T-cell (primary cell): ENCODE results near the gene GOLGA7B. TPM values are rescaled to one million over a fixed set of nuclear protein-coding genes. Genes with fewer than 3 reads are reported as not detected.
A peak's percentile ranks its signal among the peaks of the same experiment; 100 is the strongest.

Experiments
- ATAC-seq, 4 experiments: fragments of 200-7000 bp in 3 of 4; fragments of 150-1000 bp in 1 of 4; cut with Tn5 transposase; replicated peaks in 1 of 4; 1 replicate in 3 of 4; 2 replicates in 1 of 4; pipeline ENCODE4 v1.10.0; 2021; ENCODE audit warnings: moderate library complexity in 3 of 4, mild to moderate bottlenecking in 2 of 4, moderate number of reproducible peaks in 1 of 4
- CTCF ChIA-PET, 2 donors: fragments of 300-600 bp; sonication (Branson Sonifier 250); formaldehyde crosslinking; loops; one replicate each; lab custom pipeline; 2022; ENCODE audit warnings: antibody characterized with exemption in 2 of 2; lab: Charles Lee
- POLR2A ChIA-PET, 2 donors: fragments of 300-600 bp; sonication (Branson Sonifier 250); formaldehyde crosslinking; loops; one replicate each; lab custom pipeline; 2022; ENCODE audit warnings: antibody characterized with exemption in 2 of 2; lab: Charles Lee
- DNase-seq, 35 experiments: peaks; one replicate each; pipeline versions ENCODE4 v3.0.0 to v3.0.0-alpha.2; 2013 to 2023
- H3K27ac ChIP-seq: one replicate; pipeline ENCODE4 v1.5.1; 2013; ENCODE audit warnings: low read length
- H3K27me3 ChIP-seq, 2 experiments: replicated peaks in 1 of 2; 1 replicate in 1 of 2; 2 replicates in 1 of 2; pipeline versions ENCODE4 v1.6.1 to v1.7.0; 2013; ENCODE audit warnings: low read length in 1 of 2, mixed read lengths in 1 of 2; ENCODE audit not compliant: control insufficient read depth in 2 of 2, insufficient read depth in 2 of 2; ENCODE audit errors: extremely low read depth in 1 of 2
- H3K36me3 ChIP-seq, 2 donors: 1 replicate in 1 of 2; 2 replicates in 1 of 2; pipeline versions ENCODE4 v1.6.1 to v1.7.0; 2013; ENCODE audit warnings: low read length in 1 of 2; ENCODE audit not compliant: control insufficient read depth in 2 of 2, insufficient read depth in 1 of 2; ENCODE audit errors: extremely low read depth in 1 of 2
- H3K4me1 ChIP-seq, 2 experiments: 1 replicate in 1 of 2; 2 replicates in 1 of 2; pipeline versions ENCODE4 v1.6.1 to v1.7.0; 2013; ENCODE audit warnings: low read length in 2 of 2, mixed read lengths in 1 of 2; ENCODE audit not compliant: insufficient read depth in 2 of 2, control insufficient read depth in 1 of 2; ENCODE audit errors: extremely low read depth in 1 of 2
- H3K4me3 ChIP-seq, 2 donors: 1 replicate in 1 of 2; 2 replicates in 1 of 2; pipeline versions ENCODE4 v1.5.1 to v1.7.0; 2013; ENCODE audit warnings: mild to moderate bottlenecking in 2 of 2, low read length in 1 of 2, moderate library complexity in 1 of 2; ENCODE audit not compliant: control insufficient read depth in 1 of 2; ENCODE audit errors: extremely low read depth in 1 of 2
- H3K9me3 ChIP-seq: 2 replicates; pipeline ENCODE4 v1.7.0; 2013
- H3K27ac Mint-ChIP-seq, 2 donors: one replicate each; pipeline ENCODE4 v1.8.0; 2020 to 2021; ENCODE audit warnings: mild to moderate bottlenecking in 2 of 2, mixed read lengths in 2 of 2
- H3K27me3 Mint-ChIP-seq, 2 donors: one replicate each; pipeline ENCODE4 v1.8.0; 2021 to 2022; ENCODE audit warnings: mixed read lengths in 2 of 2
- H3K36me3 Mint-ChIP-seq: one replicate; pipeline ENCODE4 v1.8.0; 2021; ENCODE audit warnings: mixed read lengths
- H3K4me1 Mint-ChIP-seq, 3 donors: one replicate each; pipeline ENCODE4 v1.8.0; 2020 to 2022; ENCODE audit warnings: mixed read lengths in 3 of 3, mild to moderate bottlenecking in 1 of 3
- H3K4me3 Mint-ChIP-seq, 3 donors: one replicate each; pipeline ENCODE4 v1.8.0; 2020 to 2022; ENCODE audit warnings: mild to moderate bottlenecking in 3 of 3, mixed read lengths in 3 of 3, moderate library complexity in 3 of 3
- H3K9me3 Mint-ChIP-seq, 3 donors: one replicate each; pipeline ENCODE4 v1.8.0; 2020 to 2022; ENCODE audit warnings: mixed read lengths in 3 of 3
- WGBS: methylation state at CpG from one replicate; pipeline ENCODE4 v1.1.5; 2013; ENCODE audit warnings: missing lambda C conversion rate; ENCODE audit not compliant: insufficient coverage; 5-methylcytosine and 5-hydroxymethylcytosine counted together
- total RNA-seq, 35 experiments: library from RNA in 6 of 35; stranded (reverse) in 6 of 35; fragments of 120-200 nt in 1 of 35; gene quantifications; one replicate each; pipeline versions ENCODE4 v1.2.1 to v1.2.4 and lab custom pipeline; 2013 to 2026

Gene GOLGA7B
- total RNA-seq, 5 donors from 2014 or later (not counting 1 experiment from before 2014, with no cell fraction given), result 9.4 to 16.7 (median 12.2) TPM

- H3K9me3 Mint-ChIP-seq, result no peaks in the 10 kb centered on the region
- no peaks in the 10 kb centered on the region for H3K36me3 ChIP-seq
- H3K4me3 ChIP-seq, result no peak overlapping the region
- H3K36me3 Mint-ChIP-seq, result no peaks in the 10 kb centered on the region
- ChIA-PET CTCF (no interaction called here), POLR2A (interaction anchor here in 1 of 2 donors (0.6 kb wide), 1 partner anchor 76 kb away, joined by 13 read pairs; no protein-coding TSS in a partner anchor)
- 77% methylated on average over 10 of the region's 10 CpGs for WGBS
- H3K27me3 Mint-ChIP-seq, result no peaks in the 10 kb centered on the region
- peaks cover 0 to 8% of the 10 kb centered on the region in 2 experiments for H3K27me3 ChIP-seq
- peaks cover 4 to 25% of the 10 kb centered on the region in 2 experiments for H3K4me1 ChIP-seq
- H3K27ac Mint-ChIP-seq, result peak overlapping the region in 1 of 2 donors; percentile 80
- peaks cover 21 to 42% (median 34%) of the 10 kb centered on the region in 3 donors for H3K4me1 Mint-ChIP-seq
- H3K9me3 ChIP-seq, result no peaks in the 10 kb centered on the region
- no peak for ATAC-seq
- DNase-seq, result no peak
- no peak overlapping the region for H3K4me3 Mint-ChIP-seq
- H3K27ac ChIP-seq, result no peak overlapping the region
Observed at GRCh38 chr10:97827702-97828291, 21.8 kb upstream of the GOLGA7B start.

GRCh38 chr10:97828721-97829120 lies 20.9 kb upstream of the GOLGA7B start:
- H3K9me3 ChIP-seq, result no peaks in the 10 kb centered on the region
- Mint-ChIP-seq H3K4me3 (peak overlapping the region in 1 of 3 donors; percentile 39), H3K4me1 (peaks cover 21 to 42% (median 34%) of the 10 kb centered on the region in 3 donors), H3K9me3 (no peaks in the 10 kb centered on the region), H3K27ac (peak overlapping the region; percentile 80 to 87), H3K36me3 (no peaks in the 10 kb centered on the region), H3K27me3 (no peaks in the 10 kb centered on the region)
- H3K27me3 ChIP-seq, result peaks cover 0 to 4% of the 10 kb centered on the region in 2 experiments
- peak in 5 of 35 experiments; percentile 4 to 30 (median 12) for DNase-seq
- no peak overlapping the region for H3K27ac ChIP-seq
- H3K4me3 ChIP-seq, result no peak overlapping the region
- H3K4me1 ChIP-seq, result peaks cover 4 to 25% of the 10 kb centered on the region in 2 experiments
- H3K36me3 ChIP-seq, result no peaks in the 10 kb centered on the region
- ChIA-PET POLR2A (no interaction called here), CTCF (no interaction called here)
- peak; percentile 68 to 94 (median 91) for ATAC-seq
- 40% methylated on average over 2 of the region's 2 CpGs for WGBS

- Histone ChIP-seq H3K27ac (no peak overlapping the region), H3K9me3 (no peaks in the 10 kb centered on the region), H3K4me3 (no peak overlapping the region), H3K4me1 (peaks cover 4 to 25% of the 10 kb centered on the region in 2 experiments), H3K36me3 (no peaks in the 10 kb centered on the region), H3K27me3 (no peaks in the 10 kb centered on the region)
- H3K4me3 Mint-ChIP-seq, result no peak overlapping the region
- H3K4me1 Mint-ChIP-seq, result peaks cover 21 to 42% (median 34%) of the 10 kb centered on the region in 3 donors
- DNase-seq (no peak), ATAC-seq (no peak)
- H3K9me3 Mint-ChIP-seq, result no peaks in the 10 kb centered on the region
- no peaks in the 10 kb centered on the region for H3K36me3 Mint-ChIP-seq
- ChIA-PET POLR2A (interaction anchor here in 1 of 2 donors (0.7 kb wide), 1 partner anchor 116 kb away, joined by 3 read pairs; no protein-coding TSS in a partner anchor), CTCF (interaction anchor here in 1 of 2 donors (1.4 kb wide), 1 partner anchor 38 kb away, joined by 5 read pairs; no protein-coding TSS in a partner anchor)
- H3K27ac Mint-ChIP-seq, result peak overlapping the region in 1 of 2 donors; percentile 29
- H3K27me3 Mint-ChIP-seq, result no peaks in the 10 kb centered on the region
- WGBS, result 24% methylated on average over 2 of the region's 3 CpGs
Observed at GRCh38 chr10:97830064-97830463, 19.6 kb upstream of the GOLGA7B start.

GRCh38 chr10:97831259-97831658 lies 18.4 kb upstream of the GOLGA7B start:
- Histone ChIP-seq H3K9me3 (no peaks in the 10 kb centered on the region), H3K36me3 (no peaks in the 10 kb centered on the region), H3K4me3 (no peak overlapping the region), H3K4me1 (peaks cover 4 to 25% of the 10 kb centered on the region in 2 experiments), H3K27ac (no peak overlapping the region), H3K27me3 (no peaks in the 10 kb centered on the region)
- ATAC-seq (no peak), DNase-seq (no peak)
- ChIA-PET CTCF (interaction anchor here in 1 of 2 donors (1.4 kb wide), 1 partner anchor 39 kb away, joined by 5 read pairs; no protein-coding TSS in a partner anchor), POLR2A (no interaction called here)
- Mint-ChIP-seq H3K9me3 (peaks cover 0 to 1% (median 0%) of the 10 kb centered on the region in 3 donors), H3K4me3 (no peak overlapping the region), H3K27ac (no peak overlapping the region), H3K27me3 (no peaks in the 10 kb centered on the region), H3K36me3 (peaks cover 3% of the 10 kb centered on the region), H3K4me1 (peaks cover 21 to 34% (median 34%) of the 10 kb centered on the region in 3 donors)
- WGBS, result no CpG with 5 or more reads among the region's 2 CpGs

- peaks cover 0 to 10% (median 0%) of the 10 kb centered on the region in 3 donors for H3K9me3 Mint-ChIP-seq
- H3K4me1 Mint-ChIP-seq, result peaks cover 7 to 13% (median 8%) of the 10 kb centered on the region in 3 donors
- Histone ChIP-seq H3K9me3 (no peaks in the 10 kb centered on the region), H3K27ac (no peak overlapping the region), H3K36me3 (no peaks in the 10 kb centered on the region), H3K4me3 (no peak overlapping the region), H3K4me1 (no peaks in the 10 kb centered on the region), H3K27me3 (no peaks in the 10 kb centered on the region)
- peaks cover 16% of the 10 kb centered on the region for H3K36me3 Mint-ChIP-seq
- 85% methylated on average over 1 of the region's 2 CpGs for WGBS
- DNase-seq (no peak), ATAC-seq (no peak)
- H3K27ac Mint-ChIP-seq, result no peak overlapping the region
- ChIA-PET CTCF (no interaction called here), POLR2A (no interaction called here)
- H3K27me3 Mint-ChIP-seq, result no peaks in the 10 kb centered on the region
- no peak overlapping the region for H3K4me3 Mint-ChIP-seq
Observed at GRCh38 chr10:97836446-97836845, 13.2 kb upstream of the GOLGA7B start.

GRCh38 chr10:97838091-97838490 lies 11.6 kb upstream of the GOLGA7B start:
- Mint-ChIP-seq H3K4me3 (no peak overlapping the region), H3K27me3 (no peaks in the 10 kb centered on the region), H3K27ac (no peak overlapping the region), H3K4me1 (peaks cover 12 to 16% (median 13%) of the 10 kb centered on the region in 3 donors), H3K9me3 (peaks cover 0 to 10% (median 0%) of the 10 kb centered on the region in 3 donors), H3K36me3 (peaks cover 19% of the 10 kb centered on the region)
- no peaks in the 10 kb centered on the region for H3K4me1 ChIP-seq
- ChIA-PET POLR2A (interaction anchor here in 1 of 2 donors (0.7 kb wide), 1 partner anchor 51 kb away, joined by 5 read pairs; no protein-coding TSS in a partner anchor), CTCF (interaction anchor here in 1 of 2 donors (0.8 kb wide), 1 partner anchor 46 kb away, joined by 3 read pairs; no protein-coding TSS in a partner anchor)
- H3K9me3 ChIP-seq, result no peaks in the 10 kb centered on the region
- H3K27ac ChIP-seq, result no peak overlapping the region
- ATAC-seq, result no peak
- WGBS, result 90% methylated on average over 2 of the region's 3 CpGs
- H3K4me3 ChIP-seq, result no peak overlapping the region
- no peaks in the 10 kb centered on the region for H3K36me3 ChIP-seq
- no peak for DNase-seq
- H3K27me3 ChIP-seq, result no peaks in the 10 kb centered on the region
